Measurements from ENCODE around the gene PRDM16. TPM values are rescaled to one million over a fixed set of nuclear protein-coding genes. Genes with fewer than 3 reads are reported as not detected.
A peak's percentile ranks its signal among the peaks of the same experiment; 100 is the strongest.

Gene PRDM16
- total and polyA plus RNA-seq, 2 of the 13 experiments (the other 11 are each of a cell fraction or from before 2014, with no cell fraction given) = 0.15 to 0.81 TPM

DNA sequence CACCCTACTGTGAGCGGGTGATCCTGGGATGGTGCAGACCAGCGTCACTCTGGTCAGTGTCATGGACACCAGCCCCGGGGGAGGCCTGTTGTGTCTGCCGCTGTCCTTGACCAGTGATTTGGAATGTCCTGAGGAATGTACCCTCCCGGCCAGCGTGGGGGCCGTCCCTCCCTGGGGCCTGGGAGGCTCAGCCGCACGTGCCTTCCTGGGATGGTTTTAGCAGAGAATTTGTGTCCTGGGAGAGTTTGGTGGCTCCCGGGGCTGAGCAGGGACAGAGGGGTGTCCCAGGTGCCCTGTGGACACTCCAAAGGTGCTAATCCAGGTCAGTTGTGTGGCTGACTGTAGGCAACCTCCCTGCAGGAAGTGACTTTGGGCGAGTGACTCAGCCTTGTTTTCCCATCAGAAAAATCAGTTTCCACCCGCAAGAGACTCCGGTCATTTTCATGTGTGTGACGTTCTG is 391.7 kb downstream of the PRDM16 start (continued):
- TF ChIP-seq TFDP2 (CRISPR knock-in tag; IDR thresholded peaks at IDR 0.05) (no peak), ZNF678 (CRISPR knock-in tag; IDR thresholded peaks at IDR 0.05) (no peak), ZNF430 (CRISPR knock-in tag; IDR thresholded peaks at IDR 0.05) (no peak), KMT2A (CRISPR knock-in tag; IDR thresholded peaks at IDR 0.05) (no peak), SOX5 (CRISPR knock-in tag; IDR thresholded peaks at IDR 0.05; ENCODE audit: borderline replicate concordance) (0 out of 2 replicates have a peak, but pooled peaks have one; percentile 32), FOXA3 (CRISPR knock-in tag; IDR thresholded peaks at IDR 0.05) (no peak), MTF2 (CRISPR knock-in tag; IDR thresholded peaks at IDR 0.05; ENCODE audit: borderline replicate concordance) (no peak), MIER2 (CRISPR knock-in tag; IDR thresholded peaks at IDR 0.05) (no peak), SUZ12 (IDR thresholded peaks at IDR 0.05; ENCODE audit: low read depth, low read length) (no peak), CHD2 (IDR thresholded peaks at IDR 0.05; ENCODE audit: low read depth, low read length) (no peak), NPAS2 (CRISPR knock-in tag; IDR thresholded peaks at IDR 0.05; ENCODE audit: borderline replicate concordance) (no peak), ZNF574 (CRISPR knock-in tag; IDR thresholded peaks at IDR 0.05) (no peak), TOPORS (CRISPR knock-in tag; IDR thresholded peaks at IDR 0.05) (no peak), ARID3A (IDR thresholded peaks at IDR 0.05; ENCODE audit: low read depth, low read length) (no peak), ZNF44 (CRISPR knock-in tag; IDR thresholded peaks at IDR 0.05) (no peak), GATAD2A (CRISPR knock-in tag; IDR thresholded peaks at IDR 0.05) (no peak), ZNF263 (CRISPR knock-in tag; IDR thresholded peaks at IDR 0.05) (no peak; the same call in 1 of the 2 replicates)
- TF ChIP-seq, protein P1, sequence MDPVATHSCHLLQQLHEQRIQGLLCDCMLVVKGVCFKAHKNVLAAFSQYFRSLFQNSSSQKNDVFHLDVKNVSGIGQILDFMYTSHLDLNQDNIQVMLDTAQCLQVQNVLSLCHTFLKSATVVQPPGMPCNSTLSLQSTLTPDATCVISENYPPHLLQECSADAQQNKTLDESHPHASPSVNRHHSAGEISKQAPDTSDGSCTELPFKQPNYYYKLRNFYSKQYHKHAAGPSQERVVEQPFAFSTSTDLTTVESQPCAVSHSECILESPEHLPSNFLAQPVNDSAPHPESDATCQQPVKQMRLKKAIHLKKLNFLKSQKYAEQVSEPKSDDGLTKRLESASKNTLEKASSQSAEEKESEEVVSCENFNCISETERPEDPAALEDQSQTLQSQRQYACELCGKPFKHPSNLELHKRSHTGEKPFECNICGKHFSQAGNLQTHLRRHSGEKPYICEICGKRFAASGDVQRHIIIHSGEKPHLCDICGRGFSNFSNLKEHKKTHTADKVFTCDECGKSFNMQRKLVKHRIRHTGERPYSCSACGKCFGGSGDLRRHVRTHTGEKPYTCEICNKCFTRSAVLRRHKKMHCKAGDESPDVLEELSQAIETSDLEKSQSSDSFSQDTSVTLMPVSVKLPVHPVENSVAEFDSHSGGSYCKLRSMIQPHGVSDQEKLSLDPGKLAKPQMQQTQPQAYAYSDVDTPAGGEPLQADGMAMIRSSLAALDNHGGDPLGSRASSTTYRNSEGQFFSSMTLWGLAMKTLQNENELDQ (CRISPR knock-in tag; IDR thresholded peaks at IDR 0.05; ENCODE audit: borderline replicate concordance) = no peak
- TF ChIP-seq, protein P2, sequence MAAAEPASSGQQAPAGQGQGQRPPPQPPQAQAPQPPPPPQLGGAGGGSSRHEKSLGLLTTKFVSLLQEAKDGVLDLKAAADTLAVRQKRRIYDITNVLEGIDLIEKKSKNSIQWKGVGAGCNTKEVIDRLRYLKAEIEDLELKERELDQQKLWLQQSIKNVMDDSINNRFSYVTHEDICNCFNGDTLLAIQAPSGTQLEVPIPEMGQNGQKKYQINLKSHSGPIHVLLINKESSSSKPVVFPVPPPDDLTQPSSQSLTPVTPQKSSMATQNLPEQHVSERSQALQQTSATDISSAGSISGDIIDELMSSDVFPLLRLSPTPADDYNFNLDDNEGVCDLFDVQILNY (CRISPR knock-in tag; conservative IDR thresholded peaks at IDR 0.05) = no peak
- TF ChIP-seq, protein P3, sequence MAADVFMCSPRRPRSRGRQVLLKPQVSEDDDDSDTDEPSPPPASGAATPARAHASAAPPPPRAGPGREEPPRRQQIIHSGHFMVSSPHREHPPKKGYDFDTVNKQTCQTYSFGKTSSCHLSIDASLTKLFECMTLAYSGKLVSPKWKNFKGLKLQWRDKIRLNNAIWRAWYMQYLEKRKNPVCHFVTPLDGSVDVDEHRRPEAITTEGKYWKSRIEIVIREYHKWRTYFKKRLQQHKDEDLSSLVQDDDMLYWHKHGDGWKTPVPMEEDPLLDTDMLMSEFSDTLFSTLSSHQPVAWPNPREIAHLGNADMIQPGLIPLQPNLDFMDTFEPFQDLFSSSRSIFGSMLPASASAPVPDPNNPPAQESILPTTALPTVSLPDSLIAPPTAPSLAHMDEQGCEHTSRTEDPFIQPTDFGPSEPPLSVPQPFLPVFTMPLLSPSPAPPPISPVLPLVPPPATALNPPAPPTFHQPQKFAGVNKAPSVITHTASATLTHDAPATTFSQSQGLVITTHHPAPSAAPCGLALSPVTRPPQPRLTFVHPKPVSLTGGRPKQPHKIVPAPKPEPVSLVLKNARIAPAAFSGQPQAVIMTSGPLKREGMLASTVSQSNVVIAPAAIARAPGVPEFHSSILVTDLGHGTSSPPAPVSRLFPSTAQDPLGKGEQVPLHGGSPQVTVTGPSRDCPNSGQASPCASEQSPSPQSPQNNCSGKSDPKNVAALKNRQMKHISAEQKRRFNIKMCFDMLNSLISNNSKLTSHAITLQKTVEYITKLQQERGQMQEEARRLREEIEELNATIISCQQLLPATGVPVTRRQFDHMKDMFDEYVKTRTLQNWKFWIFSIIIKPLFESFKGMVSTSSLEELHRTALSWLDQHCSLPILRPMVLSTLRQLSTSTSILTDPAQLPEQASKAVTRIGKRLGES (CRISPR knock-in tag; IDR thresholded peaks at IDR 0.05; ENCODE audit: borderline replicate concordance) = no peak
